ENCODE data around the gene NCAM1.

NCAM1 gene

GRCh38 chr11:113172382-113172951, 211.2 kb downstream of the NCAM1 start:
- no peak for DNase-seq (ENCODE audit: low spot score)

GRCh38 chr11:113173126-113173525, 211.9 kb downstream of the NCAM1 start:
- DNase-seq (ENCODE audit: low spot score) = no peak

DNA sequence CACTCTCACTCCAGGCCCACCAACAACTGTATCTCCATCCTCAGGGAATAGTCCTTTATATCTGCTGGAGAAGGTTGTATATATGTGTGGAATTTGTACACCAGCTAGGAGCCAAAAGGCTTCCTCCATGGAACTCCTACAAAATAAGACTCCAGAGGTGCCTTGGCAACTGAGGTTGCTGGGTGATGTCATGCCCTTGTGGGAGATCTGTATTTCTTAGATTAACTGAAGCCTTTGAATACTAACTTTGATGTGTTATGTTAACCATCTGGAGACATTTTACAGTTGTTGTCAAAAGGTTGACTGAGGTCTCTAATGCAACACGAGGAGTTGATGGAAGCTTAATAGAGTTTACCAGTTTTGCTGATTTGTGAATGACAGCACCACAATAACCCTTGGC, 213.7 kb downstream of the NCAM1 start:
- no peak for DNase-seq (ENCODE audit: low spot score)

- DNase-seq (ENCODE audit: low spot score) = no peak
These were observed 215.6 kb downstream of the NCAM1 start for GRCh38 chr11:113176599-113177360.

GRCh38 chr11:113177671-113178070, 216.5 kb downstream of the NCAM1 start:
- DNase-seq (ENCODE audit: low spot score) = no peak

DNA sequence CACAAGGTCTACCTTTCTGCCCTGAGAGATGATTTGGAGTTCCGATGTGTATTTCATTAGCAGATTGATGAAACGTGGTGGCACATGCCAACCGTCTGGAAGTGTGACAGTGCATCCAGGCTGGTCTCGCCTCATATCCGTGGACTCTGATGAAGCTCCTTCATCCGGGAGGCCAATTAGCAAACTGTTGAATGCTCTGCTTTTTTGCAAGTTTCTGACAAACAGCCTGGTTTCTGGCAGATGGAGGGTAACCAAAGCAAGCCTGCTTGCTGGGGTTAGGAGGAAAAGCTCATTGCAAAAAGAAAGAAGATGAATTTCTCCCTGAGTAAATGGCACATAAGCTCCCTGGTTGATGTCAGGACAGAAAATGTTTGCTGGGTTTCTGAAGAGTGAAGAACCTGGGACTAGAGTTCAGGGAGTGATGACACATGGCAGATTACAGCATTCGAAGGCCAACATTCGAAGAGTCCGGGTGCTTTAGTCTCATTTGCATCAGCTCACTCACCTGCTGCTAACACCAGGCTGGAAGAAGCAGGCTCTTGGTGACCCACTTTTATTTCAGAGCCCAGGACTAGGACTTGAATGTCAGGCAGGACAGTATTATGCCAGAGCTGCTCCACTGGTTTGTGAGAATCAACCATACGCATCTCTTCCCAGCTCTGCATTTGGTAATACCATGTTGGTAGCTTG, 217.3 kb downstream of the NCAM1 start:
- no peak for DNase-seq (ENCODE audit: low spot score)

GRCh38 chr11:113179181-113179704, 218.0 kb downstream of the NCAM1 start:
- DNase-seq (ENCODE audit: low spot score) = no peak

DNA sequence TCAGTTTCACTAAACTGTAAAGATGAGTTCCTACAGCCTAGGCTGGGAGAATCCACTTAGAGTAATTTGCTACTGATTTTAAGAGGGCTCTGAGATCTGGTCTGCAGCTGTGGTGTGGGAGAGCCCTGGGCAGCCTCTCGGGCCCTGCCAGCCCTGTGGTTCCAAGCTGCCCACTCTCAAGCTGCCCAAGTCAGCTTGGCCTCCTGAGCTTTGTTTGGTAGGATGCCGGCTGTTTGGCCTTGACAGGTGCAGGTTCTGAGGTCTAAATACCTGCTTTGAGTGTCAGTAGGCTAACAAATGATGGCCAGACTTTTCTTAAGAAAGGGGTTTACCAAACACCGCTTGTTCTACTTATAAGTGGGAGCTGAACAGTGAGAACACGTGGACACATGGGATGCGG, 219.9 kb downstream of the NCAM1 start:
- no peak for DNase-seq (ENCODE audit: low spot score)

- no peak for DNase-seq (ENCODE audit: low spot score)
These were observed 221.1 kb downstream of the NCAM1 start for GRCh38 chr11:113182288-113182687.

GRCh38 chr11:113184498-113184897, 223.3 kb downstream of the NCAM1 start:
- no peak for DNase-seq (ENCODE audit: low spot score)

DNA sequence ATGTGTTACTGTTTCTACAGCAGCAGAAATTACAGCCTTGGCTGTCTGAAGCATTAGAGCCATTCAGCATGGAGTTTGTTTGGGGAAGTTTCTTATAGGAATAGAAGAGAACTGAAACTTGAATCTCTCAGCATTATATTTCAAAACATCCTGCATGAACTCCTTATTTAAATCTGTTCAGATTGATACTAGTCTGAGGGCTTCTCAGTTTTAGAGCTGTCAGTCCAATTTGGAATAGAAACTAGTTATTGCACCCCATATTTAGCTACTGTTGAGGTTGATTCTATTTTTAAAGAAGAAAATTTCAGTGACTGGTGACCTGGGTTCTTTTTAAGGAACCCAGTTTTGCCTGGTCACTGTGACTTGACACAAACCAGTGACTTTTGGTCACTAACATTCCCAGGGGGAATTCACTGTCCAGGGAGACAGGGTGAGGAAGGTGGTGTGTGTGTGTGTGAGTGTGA, 227.2 kb downstream of the NCAM1 start:
- no peak for DNase-seq (ENCODE audit: low spot score)

GRCh38 chr11:113189909-113190667, 228.9 kb downstream of the NCAM1 start:
- DNase-seq (ENCODE audit: low spot score) = no peak

DNA sequence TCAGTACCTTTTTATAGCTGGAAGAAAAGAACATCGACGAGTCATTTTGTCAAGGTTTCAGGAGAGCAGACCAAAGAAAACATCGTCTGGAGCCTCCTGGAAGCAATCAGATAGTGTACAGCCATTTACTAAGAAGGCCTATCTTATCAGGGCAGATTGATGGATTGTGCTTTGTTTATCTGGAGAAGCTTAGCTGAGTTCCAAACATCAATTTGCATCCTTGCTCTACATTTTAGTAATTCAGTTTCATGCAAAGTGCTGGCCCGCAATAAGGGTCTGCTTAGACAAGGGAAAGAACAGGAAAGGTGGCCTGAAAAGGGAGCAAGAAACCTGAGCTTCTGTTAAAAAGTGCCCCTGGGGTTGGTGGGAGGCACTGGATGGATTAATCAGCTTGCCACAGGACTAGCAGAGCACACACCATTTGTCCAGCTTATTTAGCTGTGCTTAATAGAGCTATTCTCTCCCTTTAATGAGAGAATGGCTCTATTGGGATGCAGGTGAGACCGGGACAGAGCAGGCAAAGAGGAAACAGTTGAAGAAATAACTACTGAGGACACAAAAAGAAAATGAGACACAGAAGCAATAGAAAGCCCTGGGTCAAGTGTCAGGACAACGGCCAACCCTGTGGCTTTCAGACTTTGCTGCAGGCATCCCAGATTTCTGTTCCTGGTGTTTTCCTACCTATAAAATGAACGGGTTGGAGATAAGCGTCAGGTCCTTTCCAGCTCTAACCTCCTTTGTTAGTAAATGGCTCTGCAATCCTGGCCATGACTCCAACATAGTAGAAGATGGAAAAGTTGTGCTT, 231.1 kb downstream of the NCAM1 start:
- DNase-seq (ENCODE audit: low spot score) = no peak

DNA sequence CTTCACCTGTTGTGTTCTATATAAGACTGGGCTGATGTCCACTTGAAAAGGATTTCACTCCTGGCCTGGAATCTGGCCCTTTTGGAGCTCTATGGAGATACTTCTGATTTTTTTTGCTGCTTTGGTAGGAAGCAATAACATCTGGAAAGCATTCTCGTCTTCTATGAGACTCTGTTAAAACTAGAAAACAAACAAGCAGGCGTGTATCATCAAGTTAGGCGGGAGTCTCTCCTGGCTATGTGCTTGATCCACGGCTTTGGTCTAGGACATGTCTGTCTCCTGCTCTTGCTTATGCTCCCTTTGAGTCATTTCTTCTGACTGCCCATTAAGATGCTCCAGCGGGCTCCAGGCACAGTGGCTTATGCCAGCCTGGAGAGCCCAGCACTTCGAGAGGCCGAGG, 231.8 kb downstream of the NCAM1 start:
- no peak for DNase-seq (ENCODE audit: low spot score)

DNA sequence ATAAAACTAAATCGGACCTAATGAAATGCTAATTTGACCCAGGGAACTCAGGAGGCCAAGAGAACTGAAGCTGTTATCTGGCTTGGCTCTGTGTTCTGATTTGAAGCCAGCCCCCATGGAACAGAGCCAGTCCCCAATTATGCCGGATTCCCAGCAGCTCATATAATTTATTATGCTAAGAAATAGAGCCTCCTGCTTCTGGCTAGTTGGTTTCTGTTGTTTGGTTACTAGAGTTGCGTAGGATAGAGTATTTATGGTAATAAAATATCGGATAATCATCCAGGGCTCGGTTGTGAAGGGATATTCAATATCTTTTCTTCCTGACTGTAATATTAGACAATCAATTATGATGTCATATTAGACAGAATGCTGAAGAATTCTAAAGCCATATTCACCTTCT, 232.7 kb downstream of the NCAM1 start:
- DNase-seq (ENCODE audit: low spot score) = no peak

- DNase-seq (ENCODE audit: low spot score) = no peak
These were observed 234.5 kb downstream of the NCAM1 start for GRCh38 chr11:113195728-113196127.

- DNase-seq (ENCODE audit: low spot score) = no peak
These were observed 236.2 kb downstream of the NCAM1 start for GRCh38 chr11:113197446-113197845.

GRCh38 chr11:113198972-113199661, 237.9 kb downstream of the NCAM1 start:
- DNase-seq (ENCODE audit: low spot score) = no peak

GRCh38 chr11:113199866-113200265, 238.6 kb downstream of the NCAM1 start:
- DNase-seq (ENCODE audit: low spot score) = no peak

- DNase-seq (ENCODE audit: low spot score) = no peak
These were observed 240.0 kb downstream of the NCAM1 start for GRCh38 chr11:113201054-113201818.

Data from hepatic stellate cell (primary cell).